Right renal pelvis (tissue), 4 donors: ENCODE measurements around the gene ST3GAL4. TPM values are rescaled to one million over a fixed set of nuclear protein-coding genes. Genes with fewer than 3 reads are reported as not detected.

Experiments used
- DNase-seq, 4 donors: peaks; one replicate each; pipeline ENCODE4 v3.0.0-alpha.2; 2013; ENCODE audit warnings: low read depth in 4 of 4, low spot score in 3 of 4, missing footprints in 1 of 4
- polyA plus RNA-seq, 4 donors: library from polyadenylated mRNA; unstranded; fragments of 120-200 nt; gene quantifications; one replicate each; pipeline ENCODE4 v1.2.1, GENCODE V29; 2013; ENCODE audit not compliant: insufficient read length in 4 of 4

Gene ST3GAL4
- polyA plus RNA-seq, 4 donors: 17.1 to 21.9 (median 19.6) TPM

GRCh38 chr11:126418887-126419286, 63.4 kb downstream of the ST3GAL4 start:
- no peak for DNase-seq

- DNase-seq: no peak
These were observed 64.6 kb downstream of the ST3GAL4 start for GRCh38 chr11:126419801-126420697.

GRCh38 chr11:126420698-126421256, 65.3 kb downstream of the ST3GAL4 start:
- DNase-seq: no peak

GRCh38 chr11:126421271-126421671, 65.8 kb downstream of the ST3GAL4 start:
- no peak for DNase-seq

- no peak for DNase-seq
These were observed 67.0 kb downstream of the ST3GAL4 start for GRCh38 chr11:126422446-126422845.

GRCh38 chr11:126423154-126423553, 67.7 kb downstream of the ST3GAL4 start:
- no peak for DNase-seq

GRCh38 chr11:126423743-126424142, 68.3 kb downstream of the ST3GAL4 start:
- DNase-seq: no peak

- DNase-seq: no peak
These were observed 69.1 kb downstream of the ST3GAL4 start for GRCh38 chr11:126424471-126425039.

- DNase-seq: no peak
These were observed 70.6 kb downstream of the ST3GAL4 start for GRCh38 chr11:126426106-126426505.

- no peak for DNase-seq
These were observed 71.6 kb downstream of the ST3GAL4 start for GRCh38 chr11:126426820-126427749.

GRCh38 chr11:126430581-126431335, 75.3 kb downstream of the ST3GAL4 start:
- no peak for DNase-seq

GRCh38 chr11:126431401-126432064, 76.0 kb downstream of the ST3GAL4 start:
- DNase-seq: no peak

- no peak for DNase-seq
These were observed 76.6 kb downstream of the ST3GAL4 start for GRCh38 chr11:126432065-126432461.

- DNase-seq: no peak
These were observed 77.0 kb downstream of the ST3GAL4 start for GRCh38 chr11:126432525-126432924.

GRCh38 chr11:126433244-126433846, 77.9 kb downstream of the ST3GAL4 start:
- no peak for DNase-seq

- DNase-seq: no peak
These were observed 78.8 kb downstream of the ST3GAL4 start for GRCh38 chr11:126433989-126434949.

GRCh38 chr11:126434950-126435335, 79.5 kb downstream of the ST3GAL4 start:
- DNase-seq: no peak

GRCh38 chr11:126436209-126436755, 80.8 kb downstream of the ST3GAL4 start:
- DNase-seq: no peak
